Renal cortex interstitium (tissue), 11 donors: ENCODE measurements around the gene OR7C2. TPM values are rescaled to one million over a fixed set of nuclear protein-coding genes. Genes with fewer than 3 reads are reported as not detected.

Experiments used
- DNase-seq, 11 donors: peaks; one replicate each; pipeline ENCODE4 v3.0.0-alpha.2; 2013; ENCODE audit warnings: low read depth in 9 of 11, low spot score in 4 of 11; ENCODE audit errors: extremely low read depth in 1 of 11
- polyA plus RNA-seq, 3 donors: library from polyadenylated mRNA; unstranded; fragments of 120-200 nt; gene quantifications; one replicate each; pipeline ENCODE4 v1.2.1, GENCODE V29; 2013; ENCODE audit not compliant: insufficient read length in 3 of 3

The OR7C2 gene
- polyA plus RNA-seq, 3 donors = not detected

DNA sequence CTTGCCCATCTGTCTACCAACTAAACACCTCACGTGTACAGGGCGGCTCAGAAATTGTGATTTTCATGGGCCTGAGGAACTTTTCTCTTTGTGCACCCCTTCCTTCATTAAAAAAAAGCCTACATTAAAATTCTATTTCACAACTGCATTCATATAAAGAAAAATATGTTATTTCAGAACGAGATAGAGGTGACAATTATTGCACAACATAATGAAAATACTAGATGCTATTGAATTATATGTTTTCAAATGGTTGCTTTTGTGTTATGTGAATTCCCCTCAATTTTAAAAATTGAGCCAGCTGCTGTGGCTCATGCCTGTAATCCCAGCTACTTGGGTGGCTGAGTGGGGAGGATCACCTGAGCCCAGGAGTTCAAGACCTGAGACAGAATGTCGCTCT, 33.2 kb downstream of the OR7C2 start:
- no peak for DNase-seq

DNA sequence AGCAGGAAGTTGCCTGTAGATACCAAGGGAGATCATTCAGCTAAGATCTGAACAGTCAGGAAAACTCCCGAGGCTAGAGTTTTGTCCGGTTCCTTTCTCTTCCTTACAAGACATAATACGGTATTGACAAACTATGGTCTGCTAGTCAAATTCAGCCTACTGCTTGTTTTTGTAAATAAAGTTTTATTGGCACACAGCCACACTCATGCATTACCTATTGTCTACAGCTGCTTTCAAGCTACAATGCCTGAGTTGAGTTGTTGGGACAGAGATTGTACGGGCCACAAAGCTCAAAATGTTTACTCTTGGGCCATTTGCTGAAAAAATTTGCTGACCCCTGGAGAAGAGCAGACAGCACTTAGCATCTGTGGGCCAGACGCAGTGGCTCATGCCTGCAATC, 35.8 kb downstream of the OR7C2 start:
- no peak for DNase-seq

DNA sequence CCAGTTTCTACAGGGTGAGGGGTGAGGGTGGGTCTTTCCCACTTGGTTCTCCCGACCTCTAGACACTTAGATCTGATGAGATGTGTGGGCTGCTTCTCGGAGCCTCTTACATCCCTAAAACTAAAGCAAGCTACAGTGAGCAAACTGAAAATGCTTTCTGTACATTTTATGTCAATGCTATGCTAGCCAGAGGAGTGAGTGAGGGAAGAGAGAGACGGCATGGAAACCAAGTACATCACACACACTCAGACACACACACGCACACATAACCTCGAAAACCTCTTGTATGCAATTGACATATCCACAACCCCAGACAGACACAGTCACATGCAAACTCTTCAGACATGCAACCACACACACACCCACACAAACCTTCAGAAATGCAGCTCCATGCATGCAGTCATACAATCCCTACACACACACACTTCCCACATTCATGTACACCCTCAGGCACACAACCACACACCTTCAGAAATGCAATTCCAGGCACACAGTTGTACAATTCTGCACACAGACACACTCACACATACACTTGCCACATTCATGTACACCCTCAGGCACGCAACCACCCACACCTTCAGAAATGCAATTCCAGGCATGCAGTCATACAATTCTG, 37.0 kb downstream of the OR7C2 start:
- no peak for DNase-seq

GRCh38 chr19:14979476-14980255, 38.4 kb downstream of the OR7C2 start, which contains the start of gene SLC1A6:
SLC1A6 (minus strand) TSS chr19:14979864; CDS start chr19:14972910, 6,954 bp downstream.
- DNase-seq = peak in 2 of 11 donors; percentile 9 to 13

DNA sequence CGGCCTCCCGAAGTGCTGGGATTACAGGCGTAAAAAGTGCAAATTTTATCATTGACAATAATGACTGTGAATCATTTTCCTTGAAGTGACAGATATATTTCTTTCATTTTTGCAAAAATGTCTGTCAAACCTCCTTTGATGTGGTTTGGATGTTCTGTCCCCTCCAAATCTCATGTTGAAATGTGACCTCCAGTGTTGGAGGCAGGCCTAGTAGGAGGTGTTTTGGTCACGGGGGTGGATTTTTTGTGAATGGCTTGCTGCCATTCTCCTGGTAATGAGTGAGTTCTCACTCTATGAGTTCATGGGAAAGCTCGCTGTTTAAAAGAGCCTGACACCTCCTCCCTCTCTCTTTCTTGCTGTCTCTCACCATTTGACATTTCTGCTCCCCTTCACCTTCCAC, 43.8 kb downstream of the OR7C2 start:
- DNase-seq = no peak

Other genes starting within 250 kb of the OR7C2 start
- under 1 TPM; 0.42 to 0.97 (median 0.64) TPM for gene ADGRE2, start 162.9 kb upstream of the OR7C2 start, polyA plus RNA-seq
- gene OR7A5, start 106.3 kb upstream of the OR7C2 start, polyA plus RNA-seq = under 1 TPM in 1 of 3 donors, not detected in 2; 0.03 TPM
- gene OR7C1, start 106.3 kb upstream of the OR7C2 start, polyA plus RNA-seq = under 1 TPM; 0.06 to 0.12 (median 0.10) TPM
- gene OR7A10, start 92.6 kb upstream of the OR7C2 start, polyA plus RNA-seq = not detected
- under 1 TPM in 1 of 3 donors, not detected in 2; 0.06 TPM for gene OR7A17, start 55.4 kb upstream of the OR7C2 start, polyA plus RNA-seq
- under 1 TPM; 0.36 to 0.47 (median 0.46) TPM for gene SLC1A6, start 38.4 kb downstream of the OR7C2 start, polyA plus RNA-seq
- not detected for gene CASP14, start 108.0 kb downstream of the OR7C2 start, polyA plus RNA-seq
- gene OR1I1, start 140.7 kb downstream of the OR7C2 start, polyA plus RNA-seq = under 1 TPM; 0.04 to 0.09 (median 0.06) TPM
- 10 to 100 TPM; 18.7 to 25.4 (median 21.3) TPM for gene SYDE1, start 165.9 kb downstream of the OR7C2 start, polyA plus RNA-seq